H1 (cell line): Measurements from ENCODE around the gene LRRC55. TPM values are rescaled to one million over a fixed set of nuclear protein-coding genes. Genes with fewer than 3 reads are reported as not detected.

Experiments used
- CTCF ChIA-PET: fragments of 300-600 bp; sonication (Branson Sonifier 250); formaldehyde crosslinking; loops from one replicate; lab custom pipeline; 2021; ENCODE audit not compliant: partially characterized antibody; lab: Charles Lee
- POLR2A ChIA-PET: fragments of 300-600 bp; sonication (Branson Sonifier 250); formaldehyde crosslinking; loops from one replicate; lab custom pipeline; 2021; ENCODE audit warnings: inconsistent platforms; ENCODE audit not compliant: partially characterized antibody; lab: Charles Lee
- DNase-seq, 2 experiments: peaks; one replicate each; pipeline versions ENCODE4 v3.0.0 to v3.0.0-alpha.2; 2010 to 2022; ENCODE audit warnings: low spot score in 2 of 2, low read depth in 1 of 2, mixed read lengths in 1 of 2
- FAIRE-seq: peaks from 2 replicates; lab custom pipeline; 2011; peaks lifted over from hg19 to GRCh38; lab: Jason Lieb, UNC
- H2AFZ ChIP-seq: 2 replicates; pipeline ENCODE4 v1.8.1; 2012; ENCODE audit warnings: low read length, inconsistent platforms
- H2AK5ac ChIP-seq: 2 replicates; pipeline ENCODE4 v1.6.1; 2013; ENCODE audit warnings: low read depth, low read length
- H2BK120ac ChIP-seq: replicated peaks from 2 replicates; pipeline ENCODE3; 2013; ENCODE audit warnings: low read depth, low read length, inconsistent platforms
- H2BK12ac ChIP-seq: 2 replicates; pipeline ENCODE4 v1.6.1; 2013; ENCODE audit warnings: low read depth, low read length
- H2BK15ac ChIP-seq: 2 replicates; pipeline ENCODE4 v1.6.1; 2013; ENCODE audit warnings: low read length
- H2BK20ac ChIP-seq: 2 replicates; pipeline ENCODE4 v1.6.1; 2013; ENCODE audit warnings: low read length
- H2BK5ac ChIP-seq: 2 replicates; pipeline ENCODE4 v1.6.1; 2013; ENCODE audit warnings: low read depth, low read length
- H3K14ac ChIP-seq: 2 replicates; pipeline ENCODE4 v1.6.1; 2013; ENCODE audit warnings: inconsistent platforms; ENCODE audit not compliant: insufficient read length
- H3K18ac ChIP-seq: 2 replicates; pipeline ENCODE4 v1.6.1; 2013; ENCODE audit warnings: low read length; ENCODE audit errors: extremely low read depth
- H3K23ac ChIP-seq: 2 replicates; pipeline ENCODE4 v1.6.1; 2013; ENCODE audit warnings: inconsistent platforms; ENCODE audit not compliant: insufficient read length
- H3K23me2 ChIP-seq: 2 replicates; pipeline ENCODE4 v1.6.1; 2013; ENCODE audit warnings: low read depth, low read length
- H3K27ac ChIP-seq: 2 replicates; pipeline ENCODE4 v1.6.1; 2011; ENCODE audit warnings: low read depth, low read length, inconsistent platforms
- H3K27me3 ChIP-seq, 4 experiments: replicated peaks in 1 of 4; 1 replicate in 1 of 4; 2 replicates in 3 of 4; pipeline versions ENCODE4 v1.6.1 to v1.8.1; 2011 to 2013; ENCODE audit warnings: low read length in 3 of 4, mild to moderate bottlenecking in 3 of 4, inconsistent platforms in 2 of 4, mixed read lengths in 2 of 4, moderate library complexity in 1 of 4; ENCODE audit not compliant: control insufficient read depth in 3 of 4, insufficient read depth in 3 of 4; ENCODE audit errors: extremely low read depth in 1 of 4
- H3K36me3 ChIP-seq, 4 experiments: 2 replicates each; pipeline versions ENCODE4 v1.6.1 to v1.8.1; 2011 to 2013; ENCODE audit warnings: mild to moderate bottlenecking in 4 of 4, low read length in 3 of 4, moderate library complexity in 2 of 4, control low read depth in 1 of 4, inconsistent platforms in 1 of 4; ENCODE audit not compliant: insufficient read depth in 4 of 4, control insufficient read depth in 2 of 4
- H3K4ac ChIP-seq: replicated peaks from 2 replicates; pipeline ENCODE3; 2013; ENCODE audit warnings: low read length, low read depth, mixed read lengths, inconsistent platforms; ENCODE audit not compliant: insufficient read length
- H3K4me1 ChIP-seq, 4 experiments: replicated peaks in 1 of 4; 1 replicate in 1 of 4; 2 replicates in 3 of 4; pipeline versions ENCODE4 v1.6.1 to v1.8.1; 2011 to 2013; ENCODE audit warnings: low read length in 3 of 4, inconsistent platforms in 2 of 4, mixed read lengths in 1 of 4; ENCODE audit not compliant: insufficient read depth in 4 of 4, control insufficient read depth in 3 of 4
- H3K4me2 ChIP-seq, 2 experiments: 2 replicates each; pipeline versions ENCODE4 v1.6.1 to v1.8.1; 2011 to 2013; ENCODE audit warnings: low read depth in 2 of 2, low read length in 2 of 2, control low read depth in 1 of 2, inconsistent platforms in 1 of 2, mild to moderate bottlenecking in 1 of 2; ENCODE audit not compliant: insufficient read depth in 1 of 2
- H3K4me3 ChIP-seq, 4 experiments: fragments of 200-600, 300-600 bp in 1 of 4; sonication (generic), shearing (Covaris generic), sonication (Bioruptor Twin) in 1 of 4; 2 replicates each; pipeline versions ENCODE4 v1.5.1 to v1.8.1; 2011 to 2016; ENCODE audit warnings: low read length in 4 of 4, low read depth in 3 of 4, control low read depth in 2 of 4, inconsistent platforms in 2 of 4, mild to moderate bottlenecking in 2 of 4, mixed read lengths in 1 of 4, moderate library complexity in 1 of 4; ENCODE audit not compliant: insufficient read depth in 2 of 4; ENCODE audit errors: extremely low read depth in 1 of 4
- H3K56ac ChIP-seq: replicated peaks from 2 replicates; pipeline ENCODE3; 2013; ENCODE audit warnings: low read depth, mild to moderate bottlenecking, mixed read lengths, low read length, inconsistent platforms; ENCODE audit not compliant: insufficient read length
- H3K79me1 ChIP-seq: 2 replicates; pipeline ENCODE4 v1.6.1; 2013; ENCODE audit warnings: low read depth, low read length, control low read depth
- H3K79me2 ChIP-seq, 2 experiments: 2 replicates each; pipeline versions ENCODE4 v1.6.1 to v1.8.1; 2012 to 2013; ENCODE audit warnings: low read length in 2 of 2, mild to moderate bottlenecking in 2 of 2, inconsistent platforms in 1 of 2; ENCODE audit not compliant: insufficient read depth in 2 of 2, control insufficient read depth in 1 of 2
- H3K9ac ChIP-seq, 4 experiments: replicated peaks in 1 of 4; 1 replicate in 1 of 4; 2 replicates in 3 of 4; pipeline versions ENCODE4 v1.6.1 to v1.8.1; 2011 to 2013; ENCODE audit warnings: low read depth in 3 of 4, low read length in 3 of 4, control low read depth in 2 of 4, mild to moderate bottlenecking in 2 of 4, moderate library complexity in 2 of 4, inconsistent platforms in 1 of 4; ENCODE audit errors: extremely low read depth in 1 of 4
- H3K9me3 ChIP-seq, 2 experiments: 2 replicates each; pipeline versions ENCODE4 v1.6.1 to v1.8.1; 2012 to 2013; ENCODE audit warnings: mild to moderate bottlenecking in 2 of 2, moderate library complexity in 2 of 2, control low read depth in 1 of 2, inconsistent platforms in 1 of 2, low read depth in 1 of 2, low read length in 1 of 2, mixed read lengths in 1 of 2; ENCODE audit not compliant: insufficient read depth in 2 of 2
- H4K20me1 ChIP-seq, 2 experiments: replicated peaks in 1 of 2; 2 replicates each; pipeline versions ENCODE3 to v1.8.1; 2011 to 2013; ENCODE audit warnings: inconsistent platforms in 2 of 2, low read length in 2 of 2, mild to moderate bottlenecking in 1 of 2; ENCODE audit not compliant: insufficient read depth in 2 of 2, control insufficient read depth in 1 of 2
- H4K5ac ChIP-seq: 2 replicates; pipeline ENCODE4 v1.6.1; 2013; ENCODE audit warnings: low read length, low read depth, mixed read lengths, inconsistent platforms; ENCODE audit not compliant: insufficient read length
- H4K8ac ChIP-seq: 2 replicates; pipeline ENCODE4 v1.8.0; 2013; ENCODE audit warnings: mild to moderate bottlenecking, moderate library complexity, low read length, inconsistent platforms; ENCODE audit not compliant: insufficient read depth; ENCODE audit errors: extremely low read depth
- H4K91ac ChIP-seq: replicated peaks from 2 replicates; pipeline ENCODE3; 2013; ENCODE audit warnings: low read length, mixed read lengths, inconsistent platforms; ENCODE audit not compliant: insufficient read length
- BACH1 ChIP-seq: IDR thresholded peaks from 2 replicates; pipeline ENCODE4 v1.6.1; 2012; ENCODE audit warnings: low read length, improper control_type of control experiment
- CEBPB ChIP-seq: IDR thresholded peaks from 2 replicates; pipeline ENCODE4 v1.6.1; 2012; ENCODE audit warnings: low read depth, low read length
- HDAC2 ChIP-seq, 2 experiments: fragments of 300-600 bp in 1 of 2; sonication (generic) in 1 of 2; IDR thresholded peaks; 2 replicates each; pipeline ENCODE4 v1.6.1; 2011 to 2012; ENCODE audit warnings: low read depth in 2 of 2, low read length in 2 of 2, mild to moderate bottlenecking in 2 of 2, moderate library complexity in 2 of 2, borderline replicate concordance in 1 of 2, inconsistent platforms in 1 of 2
- JUN ChIP-seq: IDR thresholded peaks from 2 replicates; pipeline ENCODE4 v1.6.1; 2011; ENCODE audit warnings: low read depth, mild to moderate bottlenecking, improper control_type of control experiment, low read length
- NANOG ChIP-seq: IDR thresholded peaks from 2 replicates; pipeline ENCODE4 v1.6.1; 2011; ENCODE audit warnings: low read length, low read depth, mild to moderate bottlenecking, inconsistent platforms; ENCODE audit not compliant: insufficient read depth, poor library complexity, severe bottlenecking
- WGBS, 2 experiments: shearing (Covaris generic) in 1 of 2; methylation state at CpG; one replicate each; pipeline versions ENCODE4 v1.1.6 to v1.1.7; 2013 to 2015; ENCODE audit warnings: low lambda C conversion rate in 2 of 2, mixed read lengths in 2 of 2, inconsistent platforms in 1 of 2, low coverage in 1 of 2, missing lambda C conversion rate in 1 of 2; ENCODE audit not compliant: insufficient replicate concordance in 2 of 2, insufficient coverage in 1 of 2, insufficient read length in 1 of 2; ENCODE audit errors: extremely low coverage in 1 of 2, missing lambda C conversion rate in 1 of 2; 5-methylcytosine and 5-hydroxymethylcytosine counted together
- polyA plus RNA-seq, 7 experiments: library from polyadenylated mRNA; depleted of rRNA in 3 of 7; stranded (reverse) in 5 of 7; unstranded in 2 of 7; fragments of >200 nt in 5 of 7; fragments of 200-250 nt in 2 of 7; gene quantifications; 1 replicate in 5 of 7; 2 replicates in 1 of 7; 4 replicates in 1 of 7; pipeline versions ENCODE4 v1.2.1 to v1.2.3, GENCODE V29; 2011 to 2013; ENCODE audit warnings: missing spikeins in 2 of 7, mixed read lengths in 2 of 7
- total RNA-seq: library from RNA; stranded (reverse); fragmentation: NEBNext Ultra II Directional; extraction: Animal tissue kit (Norgen Biotek cat#: 25700); gene quantifications from 2 replicates; pipeline ENCODE4 v1.2.1, GENCODE V29; 2021

LRRC55 gene
- total and polyA plus RNA-seq, 2 of the 8 experiments (the other 6 are each of a cell fraction or from before 2014, with no cell fraction given) = 0.62 to 1.1 TPM

DNA sequence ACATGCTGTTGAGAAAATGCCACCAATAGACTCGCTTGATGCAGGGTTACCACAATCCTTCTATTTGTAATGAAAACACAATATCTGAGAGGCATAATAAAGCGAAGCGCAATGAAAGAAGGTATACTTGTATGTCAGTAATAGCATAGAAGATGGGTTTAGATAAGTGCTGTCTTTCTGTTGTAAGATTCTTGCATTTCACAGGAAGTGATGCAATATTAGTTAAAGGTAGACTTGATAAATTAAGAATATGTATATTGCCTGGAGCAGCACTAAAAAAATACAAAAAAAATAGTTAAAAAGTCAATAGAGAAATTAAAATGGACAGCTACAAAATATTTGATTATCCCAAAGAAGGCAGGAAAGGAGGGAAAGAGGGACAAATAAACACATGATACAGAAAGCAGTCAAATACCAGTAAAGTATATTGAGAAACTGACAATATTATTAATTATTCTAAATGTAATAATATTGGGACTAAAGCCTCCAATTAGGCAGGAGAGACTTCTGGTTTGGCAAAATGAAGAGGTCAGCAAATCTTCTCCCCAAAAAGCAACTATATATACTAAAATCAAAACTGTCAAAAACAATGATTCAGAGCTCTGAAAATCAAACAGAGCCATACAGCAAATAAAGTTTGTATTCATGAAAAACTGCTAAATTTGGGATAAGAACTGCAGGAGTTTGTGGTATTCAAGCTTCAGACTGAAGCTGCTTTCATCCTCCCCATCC, 46.6 kb upstream of the LRRC55 start:
- CTCF ChIA-PET = interaction anchor here (0.7 to 28.1 kb wide), 5 partner anchors 8 to 294 kb away, joined by 3 to 942 read pairs (median 4); partner anchors contain the start of gene APLNR

More for the DNA sequence above, 46.6 kb upstream of the LRRC55 start:
- H3K9ac ChIP-seq = no peak overlapping the region
- no peak overlapping the region for H3K18ac ChIP-seq
- no peak overlapping the region for H2BK5ac ChIP-seq
- H3K4me2 ChIP-seq = no peak overlapping the region
- no peak overlapping the region for H2BK20ac ChIP-seq
- 94% methylated on average over 3 of the region's 3 CpGs; no CpG with 5 or more reads in 1 of the 2 experiments for WGBS, 2 experiments
- no peaks in the 10 kb centered on the region for H3K36me3 ChIP-seq
- TF ChIP-seq HDAC2 (IDR thresholded peaks at IDR 0.05; ENCODE audit: borderline replicate concordance in 1 of 2, low read depth in 2 of 2, low read length in 2 of 2) (no peak), CEBPB (no peak), NANOG (no peak), BACH1 (no peak), JUN (no peak)
- H4K20me1 ChIP-seq = no peaks in the 10 kb centered on the region
- H3K4ac ChIP-seq = no peak overlapping the region
- H2BK15ac ChIP-seq = no peak overlapping the region
- no peak overlapping the region for H2AFZ ChIP-seq
- no peaks in the 10 kb centered on the region for H3K23me2 ChIP-seq
- H4K5ac ChIP-seq = no peak overlapping the region
- no peak overlapping the region for H3K23ac ChIP-seq
- H3K27me3 ChIP-seq = no peaks in the 10 kb centered on the region
- H2BK12ac ChIP-seq = no peak overlapping the region
- no peak overlapping the region for H4K91ac ChIP-seq
- FAIRE-seq (no peak), DNase-seq (no peak)
- POLR2A ChIA-PET = no interaction called here
- no peak overlapping the region for H2BK120ac ChIP-seq
- no peak overlapping the region for H3K56ac ChIP-seq
- no peak overlapping the region for H3K4me3 ChIP-seq
- H3K14ac ChIP-seq = no peak overlapping the region
- H3K79me2 ChIP-seq = no peaks in the 10 kb centered on the region
- H3K79me1 ChIP-seq = no peaks in the 10 kb centered on the region
- no peak overlapping the region for H2AK5ac ChIP-seq
- H4K8ac ChIP-seq = no peak overlapping the region
- H3K27ac ChIP-seq = no peak overlapping the region
- H3K9me3 ChIP-seq = no peaks in the 10 kb centered on the region
- H3K4me1 ChIP-seq = no peaks in the 10 kb centered on the region
